Left renal pelvis (tissue), 4 donors: ENCODE measurements around the gene TMEM263. TPM values are rescaled to one million over a fixed set of nuclear protein-coding genes. Genes with fewer than 3 reads are reported as not detected.
A peak's percentile ranks its signal among the peaks of the same experiment; 100 is the strongest.
"Not testable (repeated sequence)": the region's sequence is repeated elsewhere in the genome, so short reads cannot be mapped to it uniquely, and the experiment has no call there.

Experiments used
- DNase-seq, 4 donors: peaks; one replicate each; pipeline ENCODE4 v3.0.0-alpha.2; 2013; ENCODE audit warnings: low read depth in 4 of 4, low spot score in 3 of 4
- polyA plus RNA-seq, 4 donors: library from polyadenylated mRNA; unstranded; fragments of 120-200 nt; gene quantifications; one replicate each; pipeline ENCODE4 v1.2.1, GENCODE V29; 2013; ENCODE audit not compliant: insufficient read length in 4 of 4

Gene TMEM263
- polyA plus RNA-seq, 4 donors, result 83.3 to 121 (median 94.2) TPM

DNA sequence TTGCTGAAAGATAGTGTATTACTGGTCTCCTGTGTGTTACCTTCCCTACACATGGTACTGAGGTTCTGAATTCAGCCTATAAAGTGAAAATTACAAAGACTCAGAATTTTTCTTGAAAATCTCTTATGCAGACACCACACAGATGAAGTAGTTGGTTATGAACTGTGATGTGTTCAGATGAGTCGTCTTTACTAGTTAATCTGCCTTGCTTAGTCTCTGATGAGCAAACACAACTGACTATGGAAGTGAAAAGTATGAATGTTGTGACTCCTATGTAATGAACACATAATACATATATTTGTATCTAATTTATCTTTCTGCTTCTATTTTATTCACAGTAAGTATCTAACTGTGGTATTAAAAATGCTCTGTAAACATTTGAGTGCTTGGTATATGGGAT lies 26.5 kb downstream of the TMEM263 start:
- DNase-seq, result no peak

DNA sequence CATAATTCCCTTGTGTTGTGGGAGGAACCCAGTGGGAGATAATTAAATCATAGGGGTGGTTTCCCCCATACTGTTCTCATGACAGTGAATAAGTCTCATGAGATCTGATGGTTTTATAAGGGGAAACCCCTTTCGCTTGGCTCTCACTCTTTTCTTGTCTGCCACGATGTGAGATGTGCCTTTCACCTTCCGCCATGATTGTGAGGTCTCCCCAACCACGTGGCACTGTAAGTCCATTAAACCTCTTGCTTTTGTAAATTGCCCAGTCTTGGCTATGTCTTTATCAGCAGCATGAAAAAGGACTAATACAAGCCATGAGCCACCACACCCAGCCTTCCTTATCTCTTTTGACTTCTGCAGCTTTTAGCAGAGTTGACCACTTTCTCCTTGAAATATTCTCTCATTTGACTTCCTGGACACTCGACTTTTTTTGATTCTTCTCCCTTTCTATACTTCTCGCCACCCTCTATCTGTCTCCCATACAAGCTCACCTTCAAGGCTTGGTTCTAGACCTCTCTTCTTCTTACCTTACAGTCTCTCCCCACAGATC lies 29.0 kb downstream of the TMEM263 start:
- no peak for DNase-seq

DNA sequence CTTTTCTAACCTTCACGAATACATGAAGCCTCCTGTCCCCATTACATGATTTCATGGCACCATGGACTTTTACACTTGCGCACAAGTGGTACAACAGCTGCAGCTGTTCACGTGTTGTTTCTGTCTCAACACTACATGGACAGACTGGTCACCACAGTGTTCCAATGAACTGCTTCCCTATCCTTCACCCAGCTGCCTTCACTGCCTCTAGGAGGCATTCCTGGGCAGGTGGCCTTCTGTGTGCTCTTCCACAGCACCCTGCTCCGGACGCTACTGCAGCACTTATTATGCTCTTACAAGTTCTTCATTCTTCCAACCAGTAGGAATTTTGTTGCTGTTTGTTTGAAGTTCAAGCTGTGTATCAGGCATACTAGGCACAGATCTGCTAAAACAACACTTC lies 29.8 kb downstream of the TMEM263 start:
- DNase-seq, result no peak

DNA sequence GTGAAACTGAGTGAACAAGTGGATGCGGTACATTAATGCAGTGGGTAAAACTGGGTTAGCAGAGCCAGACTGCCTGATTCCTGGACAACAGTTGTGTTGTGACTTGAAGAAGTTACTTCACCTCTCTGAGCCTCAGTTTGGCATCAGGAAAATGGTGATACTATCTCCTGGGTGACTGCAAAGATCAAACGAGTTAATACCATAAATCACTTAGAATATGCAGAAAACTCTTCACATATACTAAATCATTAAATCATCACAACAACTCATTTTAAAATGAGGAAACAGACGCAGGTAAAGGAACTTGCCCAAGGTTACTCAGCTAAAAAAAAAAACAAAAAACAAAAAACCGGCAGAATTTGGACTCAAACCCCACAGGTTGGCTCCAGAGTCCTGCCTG lies 30.4 kb downstream of the TMEM263 start:
- DNase-seq, result no peak

DNA sequence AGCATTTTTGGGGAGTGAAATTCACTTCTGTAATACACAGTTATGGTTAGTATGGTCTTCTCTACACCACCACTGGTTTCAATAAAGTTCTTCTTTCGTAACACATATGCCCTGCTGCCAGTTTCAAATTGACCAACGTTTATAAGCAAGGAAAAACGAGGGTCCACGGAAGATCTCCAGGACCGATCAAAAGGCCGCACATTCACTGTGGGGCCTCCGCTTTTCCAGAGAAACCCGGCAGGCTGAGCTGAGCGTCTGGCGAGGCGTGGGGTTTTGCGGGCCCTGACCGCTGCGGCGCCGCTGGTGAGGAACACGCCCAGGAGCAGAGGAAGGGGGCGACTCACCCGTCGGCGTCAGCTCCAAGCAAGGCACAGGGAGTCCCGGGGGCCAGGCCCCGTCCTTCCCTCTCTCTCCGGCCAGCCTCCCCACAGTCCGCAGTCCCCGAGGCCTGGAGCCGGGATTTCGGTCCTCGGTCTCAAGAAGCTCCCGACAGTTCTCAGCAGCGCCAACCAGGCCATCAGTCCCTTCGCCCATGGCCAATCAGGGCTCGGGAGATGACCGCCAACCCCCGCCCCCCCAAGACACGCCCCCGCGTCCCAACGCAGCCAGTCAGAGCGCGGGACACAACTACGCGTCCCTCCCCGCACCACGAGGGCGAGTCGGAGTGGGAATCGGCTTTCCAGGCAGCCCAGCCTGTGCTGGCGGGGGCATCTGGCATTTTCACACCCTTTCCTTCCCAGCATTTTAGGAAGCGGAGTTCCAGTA lies 31.1 kb downstream of the TMEM263 start, which contains the start of gene MTERF2:
MTERF2 (minus strand) TSS at position 522 of the 765 bp plus-strand sequence. CDS start 8,432 bp downstream, outside the sequence.
- peak; percentile 80 to 91 (median 84) for DNase-seq

DNA sequence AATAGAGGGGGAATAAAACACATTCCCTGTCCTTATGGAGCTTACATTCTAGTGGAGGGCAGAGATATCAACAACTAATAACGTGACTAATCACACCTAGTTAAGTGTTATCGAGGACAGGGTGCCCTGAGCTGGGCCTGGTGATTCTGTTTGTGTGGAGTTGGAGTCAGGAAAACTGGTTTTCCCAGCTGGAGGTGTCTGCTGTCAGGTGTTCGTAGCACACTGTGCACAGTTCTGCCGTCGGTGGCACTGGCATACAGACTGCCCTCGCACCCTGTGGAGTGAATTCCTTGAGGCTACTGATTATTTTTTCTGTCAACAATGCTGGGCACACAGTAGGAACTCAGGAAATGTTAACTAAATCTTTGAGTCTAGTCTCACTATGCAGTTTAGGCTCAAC lies 32.1 kb downstream of the TMEM263 start:
- DNase-seq, result no peak

DNA sequence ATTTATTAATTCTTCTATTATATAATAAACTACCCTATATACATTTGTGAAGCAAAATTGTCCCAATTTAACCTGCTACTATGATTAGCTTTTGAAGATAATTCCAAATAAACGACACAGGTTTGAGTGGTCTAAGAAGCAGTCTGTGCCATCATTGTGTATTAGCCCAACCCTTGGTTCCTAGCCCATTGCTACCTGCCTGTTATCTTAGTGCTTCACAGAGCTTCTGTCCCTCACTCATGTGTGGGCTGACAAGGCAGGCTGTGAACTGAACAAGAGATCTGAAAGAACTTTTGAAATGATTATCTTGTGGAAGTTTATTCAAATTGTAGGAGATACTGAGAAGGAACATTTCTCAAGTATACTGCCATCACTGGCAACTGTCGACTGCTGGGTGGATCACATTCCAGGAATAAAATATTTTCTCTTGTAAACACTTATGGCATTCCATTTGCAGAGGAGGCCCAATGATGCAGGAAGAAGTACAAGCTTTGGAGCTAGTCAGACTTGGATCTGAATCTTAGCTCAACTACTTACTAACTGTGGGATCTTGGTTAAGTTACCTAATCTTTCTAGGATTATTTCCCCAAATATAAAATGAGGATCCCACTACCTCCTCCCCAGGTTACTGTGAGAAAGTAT lies 39.0 kb downstream of the TMEM263 start:
- DNase-seq, result no peak

DNA sequence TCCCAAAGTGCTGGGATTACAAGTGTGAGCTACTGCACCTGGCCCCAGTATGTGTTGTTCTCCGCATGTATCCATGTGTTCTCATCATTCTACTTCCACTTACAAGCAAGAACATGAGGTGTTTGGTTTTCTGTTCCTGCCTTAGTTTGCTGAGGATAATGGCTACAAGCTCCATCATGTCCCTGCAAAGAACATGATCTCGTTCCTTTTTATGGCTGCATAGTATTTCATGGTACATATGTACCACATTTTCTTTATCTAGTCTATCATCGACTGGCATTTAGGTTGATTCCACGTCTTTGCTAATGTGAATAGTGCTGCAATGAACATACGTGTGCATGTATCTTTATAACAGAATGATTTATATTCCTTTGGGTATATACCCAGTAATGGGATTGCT lies 40.4 kb downstream of the TMEM263 start:
- DNase-seq, result not testable (repeated sequence)

DNA sequence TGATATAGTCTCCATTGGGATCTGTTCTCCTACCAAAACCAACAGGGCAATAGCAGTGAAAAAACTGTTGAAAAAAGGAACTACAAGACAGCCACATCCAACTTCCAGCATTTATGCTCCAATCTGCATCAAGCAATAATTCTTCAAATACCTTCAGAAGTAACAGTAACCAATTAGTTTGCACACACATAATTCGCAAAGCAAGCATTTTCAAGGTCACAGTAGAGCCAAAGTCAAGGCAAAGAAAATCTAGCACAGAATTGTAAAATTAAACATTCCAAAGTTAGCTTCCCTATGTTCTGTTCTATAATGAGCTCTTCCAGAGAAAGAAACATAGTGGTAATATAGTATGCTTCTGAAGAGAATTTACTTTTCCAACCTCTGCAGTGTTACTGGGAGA lies 42.2 kb downstream of the TMEM263 start:
- no peak for DNase-seq

DNA sequence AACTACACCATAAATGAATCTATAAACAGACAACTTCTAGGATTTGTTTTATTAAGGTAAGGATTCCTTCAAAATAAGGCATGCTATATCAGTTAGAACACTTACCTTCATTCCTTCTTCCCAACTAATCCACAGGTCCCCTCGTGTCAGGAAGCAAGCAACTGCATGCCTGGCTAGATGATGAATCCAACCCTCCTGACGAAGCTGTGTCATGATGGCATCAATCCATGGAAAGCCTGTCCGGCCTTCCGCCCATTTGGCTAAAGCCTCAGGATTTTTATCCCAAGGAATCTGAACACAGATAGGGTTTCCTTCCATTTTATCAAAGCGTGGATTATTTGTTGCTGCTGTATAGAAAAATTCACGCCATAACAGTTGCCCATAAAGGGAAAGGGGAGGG lies 43.7 kb downstream of the TMEM263 start:
- no peak for DNase-seq

DNA sequence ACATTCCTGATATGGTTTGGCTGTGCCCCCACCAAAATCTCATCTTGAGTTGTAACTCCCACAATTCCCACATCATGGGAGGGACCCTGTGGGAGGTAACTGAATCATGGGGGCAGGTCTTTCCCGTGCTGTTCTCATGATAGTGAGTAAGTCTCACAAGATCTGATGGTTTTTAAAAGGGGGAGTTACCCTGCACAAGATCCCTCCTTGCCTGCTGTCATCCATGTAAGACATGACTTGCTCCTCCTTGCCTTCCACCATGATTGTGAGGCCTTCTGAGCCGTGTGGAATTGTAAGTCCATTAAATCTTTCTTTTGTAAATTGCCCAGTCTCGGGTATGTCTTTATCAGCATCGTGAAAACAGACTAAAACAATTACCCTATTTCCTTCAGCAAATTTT lies 47.0 kb downstream of the TMEM263 start:
- DNase-seq, result not testable (repeated sequence)

DNA sequence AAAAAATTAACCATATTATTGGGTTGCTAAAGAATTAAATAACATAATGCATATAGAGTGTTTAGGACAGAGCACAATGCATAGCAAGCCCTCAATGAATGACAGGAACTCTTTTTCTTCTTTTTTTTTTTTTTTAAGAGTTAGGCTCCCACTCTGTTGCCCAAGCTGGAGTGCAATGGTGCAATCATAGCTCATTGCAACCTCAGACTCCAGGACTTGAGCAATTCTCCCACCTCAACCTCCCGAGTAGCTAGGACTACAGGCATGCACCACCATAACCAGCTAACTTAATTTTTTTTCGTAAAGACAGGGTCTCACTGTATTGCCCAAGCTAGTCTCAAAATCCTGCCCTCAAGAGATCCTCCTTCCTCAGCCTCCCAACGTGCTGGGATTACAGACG lies 51.7 kb downstream of the TMEM263 start:
- no peak for DNase-seq

DNA sequence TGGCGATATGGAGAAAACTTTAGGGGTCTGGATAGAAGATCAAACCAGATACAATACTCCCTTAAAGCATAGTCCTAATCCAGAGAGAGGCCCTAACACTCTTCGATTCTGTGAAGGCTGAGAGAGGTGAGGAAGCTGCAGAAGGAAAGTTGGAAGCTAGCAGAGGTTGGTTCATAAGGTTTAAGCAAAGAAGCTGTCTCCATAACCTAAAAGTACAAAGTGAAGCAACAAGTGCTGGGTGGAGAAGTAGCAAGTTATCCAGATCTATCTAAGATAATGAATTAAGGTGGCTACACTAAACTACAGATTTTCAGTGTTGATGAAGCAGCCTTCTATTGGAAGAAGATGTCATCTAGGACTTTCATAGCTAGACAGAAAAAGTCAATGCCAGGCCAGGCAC lies 55.8 kb downstream of the TMEM263 start:
- no peak for DNase-seq

DNA sequence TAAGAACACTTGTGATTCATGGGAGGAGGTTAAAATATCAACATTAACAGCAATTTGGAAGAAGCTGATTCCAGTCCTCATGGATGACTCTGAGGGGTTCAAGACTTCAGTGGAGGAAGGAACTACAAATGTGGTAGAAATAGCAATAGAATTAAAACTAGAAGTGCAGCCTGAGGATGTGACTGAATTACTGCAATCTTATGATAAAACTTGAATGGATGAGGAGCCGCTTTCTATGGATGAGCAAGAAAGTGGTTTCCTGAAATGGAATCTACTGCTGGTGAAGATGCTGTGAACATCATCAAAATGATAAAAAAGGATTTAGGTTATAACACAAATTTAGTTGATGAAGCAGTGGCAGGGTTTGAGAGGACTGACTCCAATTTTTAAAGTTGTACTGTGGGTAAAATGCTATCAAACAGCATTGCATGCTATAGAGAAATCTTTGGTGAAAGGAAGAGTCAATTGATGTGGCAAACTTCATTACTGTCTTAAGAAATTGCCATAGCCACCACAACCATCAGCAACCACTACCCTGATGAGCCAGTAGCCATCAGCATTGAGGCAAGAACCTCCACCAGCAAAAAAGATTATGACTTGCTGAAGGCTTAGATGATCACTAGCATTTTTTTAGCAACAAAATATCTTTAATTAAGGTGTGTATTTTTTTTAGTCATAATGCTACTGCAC lies 57.2 kb downstream of the TMEM263 start:
- DNase-seq, result no peak

DNA sequence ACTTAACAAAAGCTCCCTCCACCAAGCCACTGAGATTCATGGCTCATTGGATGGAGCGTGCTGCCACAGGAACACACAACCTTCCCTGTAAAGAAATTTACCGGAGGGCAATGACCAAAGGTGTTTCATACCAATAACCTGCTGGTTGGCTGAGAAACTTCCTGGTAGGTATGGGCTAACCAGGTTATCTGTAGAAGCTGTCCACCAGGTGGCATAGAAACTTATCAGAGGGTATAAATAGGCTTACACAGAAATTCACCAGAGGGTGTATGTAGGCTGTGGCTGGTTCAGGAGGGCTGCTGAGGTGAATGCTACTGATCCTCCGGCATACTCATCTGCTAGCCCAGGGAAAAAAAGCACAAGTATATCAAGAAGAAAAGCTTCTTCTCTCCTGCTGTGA lies 58.3 kb downstream of the TMEM263 start:
- DNase-seq, result no peak

DNA sequence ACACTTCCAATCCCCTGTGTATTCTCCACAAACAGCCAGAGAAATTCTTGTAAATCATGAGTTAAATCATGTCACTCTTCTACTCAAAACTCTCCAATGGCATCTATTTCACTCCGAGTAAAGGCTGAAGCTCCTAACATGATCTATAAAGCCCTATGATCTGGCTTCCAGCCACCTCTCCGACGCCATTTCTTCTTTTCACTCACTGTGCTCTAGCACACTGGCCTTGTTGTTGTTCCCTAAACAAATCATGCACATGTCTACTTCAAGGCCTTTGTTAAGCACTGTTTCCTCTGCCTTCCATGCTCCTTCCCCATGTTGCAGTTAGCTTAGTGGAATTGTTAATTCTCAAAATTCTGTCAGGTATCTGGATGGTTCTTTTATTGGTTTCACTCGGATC lies 61.3 kb downstream of the TMEM263 start:
- DNase-seq, result no peak

DNA sequence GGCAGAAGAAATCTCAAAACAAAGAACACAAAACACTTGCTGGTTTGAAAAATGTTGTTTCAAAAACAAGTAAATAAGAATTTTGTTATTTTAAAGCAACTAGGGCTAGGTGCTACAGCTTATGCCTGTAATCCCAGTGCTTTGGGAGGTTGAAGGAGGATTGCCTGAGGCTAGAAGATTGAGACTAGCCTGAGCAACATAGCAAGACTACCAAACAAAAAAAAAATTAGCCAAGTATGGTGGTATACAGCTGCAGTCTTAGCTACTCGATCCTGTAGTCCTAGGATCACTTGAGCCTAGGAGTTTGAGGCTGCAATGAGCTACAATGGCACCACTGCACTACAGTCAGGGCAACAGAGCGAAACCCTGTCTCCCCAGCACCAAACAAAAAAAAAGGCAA lies 63.8 kb downstream of the TMEM263 start:
- no peak for DNase-seq
